SK-N-MC (cell line): ENCODE data around the gene MOAP1.

Experiments used
- EZH2 ChIP-seq: fragments of 200-600 bp; sonication (generic); IDR thresholded peaks from one replicate; pipeline ENCODE4 v1.6.1; 2017; ENCODE audit warnings: antibody characterized with exemption
- FOXP2 ChIP-seq: optimal IDR thresholded peaks from 2 replicates; pipeline ENCODE3; 2011; ENCODE audit warnings: mild to moderate bottlenecking, moderate library complexity; ENCODE audit not compliant: insufficient read depth; ENCODE audit errors: extremely low read length, control extremely low read depth
- POLR2AphosphoS5 ChIP-seq: IDR thresholded peaks from 2 replicates; pipeline ENCODE4 v1.6.1; 2012; ENCODE audit warnings: mild to moderate bottlenecking, low read depth, low read length, borderline replicate concordance

- no peak for TF ChIP-seq EZH2
- TF ChIP-seq POLR2AphosphoS5 = no peak
- TF ChIP-seq FOXP2 = no peak
Observed at GRCh38 chr14:93230539-93230938, 45.8 kb upstream of the MOAP1 start.
